AG09309 (cell line): ENCODE results near the gene PPP4R4.
"Not testable (repeated sequence)": the region's sequence is repeated elsewhere in the genome, so short reads cannot be mapped to it uniquely, and the experiment has no call there.

Experiments used
- DNase-seq: peaks from one replicate; pipeline ENCODE4 v3.0.0-alpha.2; 2010; ENCODE audit warnings: low read depth
- H3K4me3 ChIP-seq: 2 replicates; pipeline ENCODE4 v1.5.1; 2011; ENCODE audit warnings: mild to moderate bottlenecking, low read depth, low read length, moderate library complexity; ENCODE audit not compliant: control insufficient read depth
- TF ChIP-seq, protein P1 (sequence below): IDR thresholded peaks from 2 replicates; pipeline ENCODE4 v1.5.1; 2011; ENCODE audit warnings: mild to moderate bottlenecking, low read depth, low read length, inconsistent platforms; ENCODE audit not compliant: insufficient read depth, control insufficient read depth; ENCODE audit errors: missing control alignments

The PPP4R4 gene

DNA sequence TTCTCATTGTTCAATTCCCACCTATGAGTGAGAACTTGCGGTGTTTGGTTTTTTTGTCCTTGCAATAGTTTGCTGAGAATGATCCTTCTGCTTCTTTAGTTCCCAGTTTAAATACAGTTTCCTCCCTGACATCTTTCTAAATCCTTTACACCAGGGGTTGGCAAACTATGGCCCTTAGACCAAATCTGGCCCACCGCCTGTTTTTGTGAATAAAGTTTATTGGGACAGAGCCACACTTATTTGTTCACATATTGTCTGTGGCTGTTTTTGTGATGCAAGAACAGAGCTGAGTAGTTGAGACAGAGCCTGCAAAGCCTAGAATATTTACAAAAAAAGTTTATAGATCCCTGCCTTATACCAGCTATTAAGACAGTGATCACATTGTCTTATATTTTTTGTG, 65.3 kb downstream of the PPP4R4 start:
- H3K4me3 ChIP-seq: no peak overlapping the region
- TF ChIP-seq, protein P1, sequence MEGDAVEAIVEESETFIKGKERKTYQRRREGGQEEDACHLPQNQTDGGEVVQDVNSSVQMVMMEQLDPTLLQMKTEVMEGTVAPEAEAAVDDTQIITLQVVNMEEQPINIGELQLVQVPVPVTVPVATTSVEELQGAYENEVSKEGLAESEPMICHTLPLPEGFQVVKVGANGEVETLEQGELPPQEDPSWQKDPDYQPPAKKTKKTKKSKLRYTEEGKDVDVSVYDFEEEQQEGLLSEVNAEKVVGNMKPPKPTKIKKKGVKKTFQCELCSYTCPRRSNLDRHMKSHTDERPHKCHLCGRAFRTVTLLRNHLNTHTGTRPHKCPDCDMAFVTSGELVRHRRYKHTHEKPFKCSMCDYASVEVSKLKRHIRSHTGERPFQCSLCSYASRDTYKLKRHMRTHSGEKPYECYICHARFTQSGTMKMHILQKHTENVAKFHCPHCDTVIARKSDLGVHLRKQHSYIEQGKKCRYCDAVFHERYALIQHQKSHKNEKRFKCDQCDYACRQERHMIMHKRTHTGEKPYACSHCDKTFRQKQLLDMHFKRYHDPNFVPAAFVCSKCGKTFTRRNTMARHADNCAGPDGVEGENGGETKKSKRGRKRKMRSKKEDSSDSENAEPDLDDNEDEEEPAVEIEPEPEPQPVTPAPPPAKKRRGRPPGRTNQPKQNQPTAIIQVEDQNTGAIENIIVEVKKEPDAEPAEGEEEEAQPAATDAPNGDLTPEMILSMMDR: no peak
- DNase-seq: no peak

DNA sequence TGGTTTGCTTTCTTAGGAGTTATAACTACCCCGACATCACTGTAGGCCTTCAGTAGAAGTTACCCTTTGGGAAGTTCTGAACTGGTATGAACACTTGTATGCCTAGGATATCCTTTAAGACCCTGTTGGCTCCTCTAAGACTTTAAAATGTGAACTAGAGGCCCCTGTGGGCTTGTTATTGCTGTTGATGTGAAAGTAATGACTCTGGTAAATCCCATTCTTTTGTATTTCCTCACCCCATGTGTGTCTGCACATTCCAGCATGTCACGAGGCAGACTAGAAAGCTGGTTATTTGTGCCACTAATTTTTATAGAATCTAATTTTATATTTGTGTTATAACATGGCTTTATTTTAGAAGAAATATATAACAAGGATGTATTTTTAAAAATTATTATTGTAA, 70.1 kb downstream of the PPP4R4 start:
- TF ChIP-seq, protein P1: no peak
- no peak overlapping the region for H3K4me3 ChIP-seq
- DNase-seq: no peak

DNA sequence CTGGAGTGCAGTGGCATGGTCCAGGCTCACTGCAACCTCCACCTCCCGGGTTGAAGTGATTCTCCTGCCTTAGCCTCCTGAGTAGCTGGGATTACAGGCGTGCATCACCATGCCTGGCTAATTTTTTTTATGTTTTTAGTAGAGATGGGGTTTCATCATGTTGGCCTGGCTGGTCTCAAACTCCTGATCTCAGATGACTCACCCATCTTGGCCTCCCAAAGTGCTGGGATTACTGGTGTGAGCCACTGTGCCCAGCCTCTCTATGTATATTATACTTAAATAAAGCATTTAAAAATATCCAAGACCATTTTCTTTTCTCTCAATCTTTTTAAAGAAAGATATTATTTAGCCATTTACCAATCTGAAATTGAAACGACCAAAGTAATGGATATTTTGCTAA, 90.1 kb downstream of the PPP4R4 start:
- not testable (repeated sequence) for H3K4me3 ChIP-seq, DNase-seq

DNA sequence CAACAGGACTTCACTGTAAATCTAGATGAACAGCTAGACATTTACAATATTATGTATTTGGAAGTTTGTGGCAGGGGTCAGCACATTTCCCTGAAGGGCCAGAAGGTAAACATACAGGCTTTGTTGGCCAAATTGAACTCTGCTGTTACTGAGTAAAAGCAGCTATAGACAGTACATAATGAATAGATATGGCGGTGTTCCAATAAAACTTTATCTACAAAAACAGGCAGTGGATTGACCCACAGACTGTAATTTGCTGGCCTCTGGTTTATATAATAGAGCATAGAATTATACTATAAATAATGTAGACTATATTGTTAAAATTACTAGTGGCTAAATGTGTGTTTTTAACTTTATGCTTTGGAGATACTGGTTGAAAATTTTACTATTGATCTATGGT, 93.2 kb downstream of the PPP4R4 start:
- H3K4me3 ChIP-seq: no peak overlapping the region
- no peak for DNase-seq
- TF ChIP-seq, protein P1: no peak

DNA sequence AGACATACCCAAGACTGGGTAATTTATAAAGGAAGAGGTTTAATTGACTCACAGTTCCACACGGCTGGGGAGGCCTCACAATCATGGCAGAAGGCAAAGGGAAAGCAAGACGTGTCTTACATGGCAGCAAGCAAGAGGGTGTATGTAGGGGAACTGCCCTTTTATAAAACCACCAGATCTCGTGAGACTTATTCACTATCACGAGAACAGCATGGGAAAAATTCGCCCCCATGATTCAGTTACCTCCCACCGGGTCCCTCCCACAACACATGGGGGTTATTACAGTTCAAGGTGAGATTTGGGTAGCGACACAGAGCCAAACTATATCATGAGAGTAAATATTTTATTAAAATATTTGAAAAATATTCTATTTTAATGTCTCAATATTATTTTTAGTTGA, 94.5 kb downstream of the PPP4R4 start:
- DNase-seq, H3K4me3 ChIP-seq: not testable (repeated sequence)

DNA sequence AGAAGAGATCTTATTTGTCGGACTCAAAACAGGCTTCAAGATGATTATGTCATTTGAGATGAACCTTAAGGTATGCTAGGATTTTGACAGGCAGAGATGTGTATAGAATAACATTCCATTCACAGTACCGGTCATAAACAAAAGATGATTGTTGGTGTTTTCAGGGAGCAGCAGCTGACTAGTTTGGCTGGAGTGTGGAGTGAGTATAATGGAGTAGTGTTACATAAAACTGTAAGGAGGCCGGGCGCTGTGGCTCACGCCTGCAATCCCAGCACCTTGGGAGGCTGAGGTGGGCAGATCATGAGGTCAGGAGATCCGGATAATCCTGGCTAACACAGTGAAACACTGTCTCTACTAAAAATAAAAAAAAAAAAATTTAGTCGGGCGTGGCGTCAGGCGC, 95.0 kb downstream of the PPP4R4 start:
- TF ChIP-seq, protein P1: no peak
- H3K4me3 ChIP-seq: no peak overlapping the region
- no peak for DNase-seq

DNA sequence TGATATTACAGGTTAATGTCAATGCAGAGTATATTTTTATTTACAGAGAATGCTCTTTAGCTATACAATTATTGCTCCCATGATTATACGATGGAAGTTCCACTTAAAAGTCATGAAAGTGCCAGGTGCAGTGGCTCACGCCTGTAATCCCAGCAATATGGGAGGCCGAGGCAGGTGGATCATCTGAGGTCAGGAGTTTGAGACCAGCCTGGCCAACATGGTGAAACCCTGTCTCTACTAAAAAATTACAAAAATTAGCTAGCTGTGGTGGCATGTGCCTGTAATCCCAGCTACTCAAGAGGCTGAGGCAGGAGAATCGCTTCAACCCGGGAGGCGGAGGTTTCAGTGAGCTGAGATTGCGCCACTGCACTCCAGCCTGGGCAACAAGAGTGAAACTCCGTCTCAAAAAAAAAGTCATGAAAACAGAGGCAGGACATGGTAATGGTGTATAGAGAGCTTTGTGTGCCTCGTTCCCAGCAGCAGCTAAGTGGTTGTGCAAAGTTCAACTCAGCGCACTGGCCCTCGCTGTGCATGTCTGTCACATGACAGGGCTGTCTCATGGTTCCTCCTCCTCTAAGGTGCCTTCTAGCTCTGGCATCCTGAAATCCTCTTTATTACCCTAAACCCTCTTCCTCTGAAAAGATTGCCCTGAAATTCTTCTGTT, 102.9 kb downstream of the PPP4R4 start:
- not testable (repeated sequence) for H3K4me3 ChIP-seq, DNase-seq

DNA sequence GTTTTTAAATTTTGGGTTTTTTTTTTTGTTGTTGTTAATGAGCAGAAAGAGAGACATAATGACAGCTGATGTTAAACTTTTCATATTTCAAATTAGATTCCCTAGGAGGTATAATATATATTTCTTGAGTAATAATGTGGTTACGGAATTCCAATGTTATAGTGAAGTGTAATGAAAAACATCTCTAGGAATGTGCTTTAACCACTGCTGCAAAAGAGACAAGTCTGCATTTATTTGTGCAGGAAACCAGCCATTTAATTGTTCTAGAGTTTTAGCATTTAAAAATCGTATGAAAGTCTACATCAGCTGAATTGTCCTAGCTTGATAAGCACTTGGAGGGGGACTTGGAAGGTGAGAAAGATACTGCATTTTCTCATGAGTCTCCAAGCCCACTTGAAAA, 104.6 kb downstream of the PPP4R4 start:
- TF ChIP-seq, protein P1: no peak
- DNase-seq: no peak
- no peak overlapping the region for H3K4me3 ChIP-seq
